HCT116 (cell line): Measurements from ENCODE around the gene KLHL35. TPM values are rescaled to one million over a fixed set of nuclear protein-coding genes. Genes with fewer than 3 reads are reported as not detected.

ENCODE experiments used
- ATAC-seq: fragments of 200-7000 bp; cut with Tn5 transposase; 2 replicates; pipeline ENCODE4 v1.9.1; 2020; ENCODE audit warnings: mild to moderate bottlenecking, moderate library complexity
- BruUV-seq: library from RNA; stranded (reverse); fragments of 400-500 nt; replicated peaks from 2 replicates; lab custom pipeline; 2021; lab: Mats Ljungman, UMichigan
- CTCF ChIA-PET: fragments of 300-600 bp; sonication (Branson Sonifier 250); formaldehyde crosslinking; loops from one replicate; lab custom pipeline; 2021; ENCODE audit warnings: antibody characterized with exemption; lab: Charles Lee
- POLR2A ChIA-PET: fragments of 300-600, 350-600 bp; sonication (Branson Sonifier 250); formaldehyde crosslinking; loops from one replicate; lab custom pipeline; 2021; ENCODE audit warnings: antibody characterized with exemption; lab: Charles Lee
- RAD21 ChIA-PET, 2 experiments: fragments of 300-600 bp; sonication (Branson Sonifier 250); formaldehyde crosslinking; loops; one replicate each; lab custom pipeline; 2023; ENCODE audit warnings: low total read pairs in 2 of 2; ENCODE audit not compliant: uncharacterized antibody in 2 of 2, unreplicated experiment in 2 of 2, low non-redundant PET in 1 of 2; lab: Charles Lee
- DNase-seq: peaks from one replicate; pipeline ENCODE4 v3.0.0-alpha.2; 2010; ENCODE audit warnings: low read depth, low spot score
- H2AFZ ChIP-seq: fragments of 200-600 bp; shearing (Covaris generic), sonication (generic); 2 replicates; pipeline ENCODE4 v1.6.1; 2017; ENCODE audit warnings: low read depth, mixed run types, mixed read lengths, antibody characterized with exemption, low read length; ENCODE audit not compliant: poor library complexity, severe bottlenecking
- H3K27ac ChIP-seq: 2 replicates; pipeline ENCODE4 v1.5.1; 2012; ENCODE audit warnings: low read depth, low read length
- H3K27me3 ChIP-seq: fragments of 200-600 bp; sonication (generic); 2 replicates; pipeline ENCODE4 v1.6.1; 2016; ENCODE audit warnings: mixed run types, low read length, mixed read lengths; ENCODE audit not compliant: insufficient read depth
- H3K36me3 ChIP-seq, 2 experiments: fragments of 200-500 bp in 1 of 2; fragments of 200-600 bp in 1 of 2; sonication (Bioruptor generic) in 1 of 2; sonication (generic) in 1 of 2; 2 replicates each; pipeline versions ENCODE4 v1.5.1 to v1.6.1; 2014 to 2016; ENCODE audit warnings: low read length in 2 of 2, inconsistent platforms in 1 of 2, mixed read lengths in 1 of 2, mixed run types in 1 of 2; ENCODE audit not compliant: insufficient read depth in 2 of 2, control insufficient read depth in 1 of 2
- H3K4me1 ChIP-seq, 2 experiments: fragments of 200-600 bp in 1 of 2; sonication (generic) in 1 of 2; 2 replicates each; pipeline versions ENCODE4 v1.5.1 to v1.6.1; 2012 to 2017; ENCODE audit warnings: low read length in 2 of 2, inconsistent platforms in 1 of 2, mild to moderate bottlenecking in 1 of 2, mixed read lengths in 1 of 2, mixed run types in 1 of 2, moderate library complexity in 1 of 2; ENCODE audit not compliant: insufficient read depth in 2 of 2, control insufficient read depth in 1 of 2
- H3K4me2 ChIP-seq: fragments of 200-600 bp; sonication (generic); 2 replicates; pipeline ENCODE4 v1.6.1; 2017; ENCODE audit warnings: mixed run types, low read length, mixed read lengths
- H3K4me3 ChIP-seq, 2 experiments: fragments of 200-600 bp in 1 of 2; sonication (generic) in 1 of 2; replicated peaks in 1 of 2; 2 replicates each; pipeline ENCODE4 v1.5.1; 2011 to 2016; ENCODE audit warnings: low read length in 2 of 2, control low read depth in 1 of 2, low read depth in 1 of 2, mild to moderate bottlenecking in 1 of 2, mixed read lengths in 1 of 2, mixed run types in 1 of 2
- H3K79me2 ChIP-seq: fragments of 200-600 bp; sonication (generic); 2 replicates; pipeline ENCODE4 v1.6.1; 2017; ENCODE audit warnings: mild to moderate bottlenecking, mixed run types, low read length, moderate library complexity, mixed read lengths; ENCODE audit not compliant: insufficient read depth
- H3K9ac ChIP-seq: fragments of 200-600 bp; sonication (generic); 2 replicates; pipeline ENCODE4 v1.6.1; 2016; ENCODE audit warnings: low read length, mixed read lengths
- H3K9me2 ChIP-seq: fragments of 200-600 bp; sonication (generic), shearing (Covaris generic); 2 replicates; pipeline ENCODE4 v1.6.1; 2017; ENCODE audit warnings: mixed run types, mild to moderate bottlenecking, moderate library complexity; ENCODE audit not compliant: insufficient read depth
- H3K9me3 ChIP-seq, 2 experiments: fragments of 200-500 bp in 1 of 2; fragments of 200-600 bp in 1 of 2; sonication (Bioruptor generic) in 1 of 2; sonication (generic) in 1 of 2; 2 replicates each; pipeline ENCODE4 v1.6.1; 2014 to 2017; ENCODE audit warnings: low read length in 2 of 2, mixed read lengths in 2 of 2, inconsistent platforms in 1 of 2, low read depth in 1 of 2, mild to moderate bottlenecking in 1 of 2, mixed run types in 1 of 2, moderate library complexity in 1 of 2; ENCODE audit not compliant: control insufficient read depth in 1 of 2, insufficient read depth in 1 of 2
- H4K20me1 ChIP-seq: fragments of 200-600 bp; sonication (generic), shearing (Covaris generic); 2 replicates; pipeline ENCODE4 v1.6.1; 2017; ENCODE audit warnings: mixed run types, mild to moderate bottlenecking, moderate library complexity; ENCODE audit not compliant: insufficient read depth
- CEBPB ChIP-seq: IDR thresholded peaks from 2 replicates; pipeline ENCODE4 v1.6.1; 2012; ENCODE audit warnings: low read depth
- ELF1 ChIP-seq: IDR thresholded peaks from 2 replicates; pipeline ENCODE4 v1.6.1; 2012; ENCODE audit warnings: low read depth, borderline replicate concordance
- EZH2 ChIP-seq: fragments of 200-600 bp; sonication (generic); IDR thresholded peaks from 2 replicates; pipeline ENCODE4 v1.6.1; 2017; ENCODE audit warnings: antibody characterized with exemption, mixed run types
- FOSL1 ChIP-seq: IDR thresholded peaks from 2 replicates; pipeline ENCODE4 v1.6.1; 2012; ENCODE audit warnings: low read depth
- POLR2A ChIP-seq: IDR thresholded peaks from 2 replicates; pipeline ENCODE4 v1.7.0; 2011; ENCODE audit warnings: borderline replicate concordance; ENCODE audit not compliant: insufficient read depth, insufficient read length; ENCODE audit errors: extremely low read depth
- RAD21 ChIP-seq: IDR thresholded peaks from 2 replicates; pipeline ENCODE4 v1.6.1; 2012; ENCODE audit warnings: low read depth, mild to moderate bottlenecking
- SIN3A ChIP-seq: IDR thresholded peaks from 2 replicates; pipeline ENCODE4 v1.6.1; 2012; ENCODE audit warnings: low read depth
- TCF7L2 ChIP-seq: IDR thresholded peaks from 2 replicates; pipeline ENCODE4 v1.7.0; 2011; ENCODE audit warnings: borderline replicate concordance, inconsistent platforms; ENCODE audit not compliant: insufficient read depth, insufficient read length; ENCODE audit errors: extremely low read depth
- YY1 ChIP-seq: IDR thresholded peaks from 2 replicates; pipeline ENCODE4 v1.6.1; 2011; ENCODE audit warnings: low read length, low read depth, moderate library complexity, mild to moderate bottlenecking; ENCODE audit not compliant: insufficient replicate concordance; ENCODE audit errors: extremely low read depth
- intact Hi-C: fragments of 100-400 bp; cut with micrococcal nuclease; formaldehyde crosslinking; loops from 2 replicates; pipeline ENCODE4 v1.10.0; 2022
- total RNA-seq: library from RNA; stranded (reverse); gene quantifications from one replicate; pipeline ENCODE4 v1.2.1, GENCODE V29; 2021; ENCODE audit not compliant: unreplicated experiment
- TF ChIP-seq, protein P1 (sequence below): IDR thresholded peaks from 2 replicates; pipeline ENCODE4 v1.6.1; 2011; ENCODE audit warnings: mild to moderate bottlenecking, low read length, moderate library complexity; ENCODE audit not compliant: insufficient replicate concordance; ENCODE audit errors: extremely low read depth
- TF ChIP-seq, protein P2 (sequence below), 3 experiments: fragments of 200-600 bp in 1 of 3; sonication (generic) in 1 of 3; IDR thresholded peaks in 2 of 3; conservative IDR thresholded peaks in 1 of 3; 2 replicates each; pipeline ENCODE4 v1.5.1; 2012 to 2017; ENCODE audit warnings: low read depth in 2 of 3, low read length in 2 of 3, antibody characterized with exemption in 1 of 3, borderline replicate concordance in 1 of 3, control low read depth in 1 of 3, mild to moderate bottlenecking in 1 of 3, mixed read lengths in 1 of 3, mixed run types in 1 of 3, moderate library complexity in 1 of 3; ENCODE audit not compliant: insufficient read depth in 1 of 3

KLHL35 gene
- total RNA-seq, 1 experiment from 2014 or later, result 1.7 TPM

DNA sequence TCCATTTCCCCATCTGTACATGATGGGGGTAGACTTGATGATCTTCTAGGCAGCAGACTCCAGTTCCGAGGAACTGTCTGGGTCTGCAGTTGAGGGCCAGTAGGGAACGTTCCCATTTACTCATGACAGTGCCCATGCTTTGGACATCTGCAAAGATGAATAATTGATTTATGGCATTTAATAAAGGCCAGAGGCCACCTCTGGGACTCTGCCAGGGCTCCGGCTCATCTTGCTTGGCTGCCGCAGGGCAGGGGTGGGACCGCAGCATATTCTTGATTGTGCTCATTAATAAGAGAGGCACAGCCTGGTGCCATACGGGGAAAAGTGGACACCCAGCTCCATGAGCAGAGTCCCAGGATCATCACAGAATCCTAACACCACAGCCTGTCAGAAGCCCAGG lies 28.1 kb upstream of the KLHL35 start:
- no peak overlapping the region for H3K9ac ChIP-seq
- H3K79me2 ChIP-seq, result no peaks in the 10 kb centered on the region
- ATAC-seq (no peak), DNase-seq (no peak)
- no peak overlapping the region for H3K4me3 ChIP-seq
- H3K27me3 ChIP-seq, result no peaks in the 10 kb centered on the region
- H3K36me3 ChIP-seq, result no peaks in the 10 kb centered on the region
- POLR2A ChIA-PET, result no interaction called here
- H2AFZ ChIP-seq, result no peak overlapping the region
- no peak overlapping the region for H3K27ac ChIP-seq
- no TSS peak for BruUV-seq
- H3K4me1 ChIP-seq, result no peaks in the 10 kb centered on the region; a peak in 1 of 4 replicates
- H3K9me2 ChIP-seq, result no peaks in the 10 kb centered on the region
- RAD21 ChIA-PET, result no interaction called here
- no peaks in the 10 kb centered on the region for H3K9me3 ChIP-seq
- H3K4me2 ChIP-seq, result no peak overlapping the region
- CTCF ChIA-PET, result no interaction called here
- intact Hi-C loops, result no loop called here
- TF ChIP-seq ELF1 (no peak), CEBPB (no peak), FOSL1 (no peak), POLR2A (no peak), SIN3A (no peak), YY1 (no peak), EZH2 (no peak)
- H4K20me1 ChIP-seq, result no peaks in the 10 kb centered on the region

DNA sequence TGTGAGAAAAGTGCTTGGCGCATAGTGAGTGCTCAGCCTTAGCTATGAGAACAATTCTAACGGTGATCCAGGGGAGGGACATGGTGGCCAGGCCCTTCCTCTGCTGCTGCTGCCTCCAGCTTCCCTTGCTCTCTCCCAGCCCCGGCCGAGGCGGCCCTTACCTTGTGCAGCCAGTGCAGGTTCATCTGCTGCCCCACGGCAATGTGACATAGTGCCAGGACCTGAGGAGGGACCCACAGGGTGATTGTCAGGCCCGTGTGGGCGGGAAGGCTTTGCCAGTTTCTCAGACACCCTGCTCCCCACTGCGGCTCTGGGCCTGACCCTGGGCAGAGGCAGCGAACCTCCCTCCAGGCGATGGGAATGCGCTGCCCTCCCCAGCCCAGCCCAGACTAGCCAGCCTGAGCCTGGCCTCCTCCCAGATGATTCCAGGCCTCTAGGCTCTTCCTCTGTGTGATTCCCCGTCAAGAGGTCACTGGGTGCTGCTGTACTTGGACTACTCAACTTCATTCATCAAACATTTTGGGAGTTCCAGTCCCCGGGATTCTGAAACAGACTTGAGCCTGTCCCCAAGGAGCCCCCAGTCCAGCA lies 23.7 kb upstream of the KLHL35 start:
- Histone ChIP-seq H3K36me3 (no peaks in the 10 kb centered on the region; a peak in 1 of 4 replicates), H3K79me2 (no peaks in the 10 kb centered on the region), H3K4me2 (no peak overlapping the region), H4K20me1 (no peaks in the 10 kb centered on the region)
- no TSS peak for BruUV-seq
- CTCF ChIA-PET, result no interaction called here
- no peak for TF ChIP-seq YY1
- no peak for TF ChIP-seq EZH2
- no peak for TF ChIP-seq RAD21
- no peak for TF ChIP-seq TCF7L2
- TF ChIP-seq, protein P1, sequence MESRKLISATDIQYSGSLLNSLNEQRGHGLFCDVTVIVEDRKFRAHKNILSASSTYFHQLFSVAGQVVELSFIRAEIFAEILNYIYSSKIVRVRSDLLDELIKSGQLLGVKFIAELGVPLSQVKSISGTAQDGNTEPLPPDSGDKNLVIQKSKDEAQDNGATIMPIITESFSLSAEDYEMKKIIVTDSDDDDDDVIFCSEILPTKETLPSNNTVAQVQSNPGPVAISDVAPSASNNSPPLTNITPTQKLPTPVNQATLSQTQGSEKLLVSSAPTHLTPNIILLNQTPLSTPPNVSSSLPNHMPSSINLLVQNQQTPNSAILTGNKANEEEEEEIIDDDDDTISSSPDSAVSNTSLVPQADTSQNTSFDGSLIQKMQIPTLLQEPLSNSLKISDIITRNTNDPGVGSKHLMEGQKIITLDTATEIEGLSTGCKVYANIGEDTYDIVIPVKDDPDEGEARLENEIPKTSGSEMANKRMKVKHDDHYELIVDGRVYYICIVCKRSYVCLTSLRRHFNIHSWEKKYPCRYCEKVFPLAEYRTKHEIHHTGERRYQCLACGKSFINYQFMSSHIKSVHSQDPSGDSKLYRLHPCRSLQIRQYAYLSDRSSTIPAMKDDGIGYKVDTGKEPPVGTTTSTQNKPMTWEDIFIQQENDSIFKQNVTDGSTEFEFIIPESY, result no peak
- TF ChIP-seq, protein P2, sequence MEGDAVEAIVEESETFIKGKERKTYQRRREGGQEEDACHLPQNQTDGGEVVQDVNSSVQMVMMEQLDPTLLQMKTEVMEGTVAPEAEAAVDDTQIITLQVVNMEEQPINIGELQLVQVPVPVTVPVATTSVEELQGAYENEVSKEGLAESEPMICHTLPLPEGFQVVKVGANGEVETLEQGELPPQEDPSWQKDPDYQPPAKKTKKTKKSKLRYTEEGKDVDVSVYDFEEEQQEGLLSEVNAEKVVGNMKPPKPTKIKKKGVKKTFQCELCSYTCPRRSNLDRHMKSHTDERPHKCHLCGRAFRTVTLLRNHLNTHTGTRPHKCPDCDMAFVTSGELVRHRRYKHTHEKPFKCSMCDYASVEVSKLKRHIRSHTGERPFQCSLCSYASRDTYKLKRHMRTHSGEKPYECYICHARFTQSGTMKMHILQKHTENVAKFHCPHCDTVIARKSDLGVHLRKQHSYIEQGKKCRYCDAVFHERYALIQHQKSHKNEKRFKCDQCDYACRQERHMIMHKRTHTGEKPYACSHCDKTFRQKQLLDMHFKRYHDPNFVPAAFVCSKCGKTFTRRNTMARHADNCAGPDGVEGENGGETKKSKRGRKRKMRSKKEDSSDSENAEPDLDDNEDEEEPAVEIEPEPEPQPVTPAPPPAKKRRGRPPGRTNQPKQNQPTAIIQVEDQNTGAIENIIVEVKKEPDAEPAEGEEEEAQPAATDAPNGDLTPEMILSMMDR (IDR thresholded peaks at IDR 0.05 in 2 of 3, conservative IDR thresholded peaks at IDR 0.05 in 1 of 3; ENCODE audit: borderline replicate concordance in 1 of 3, insufficient read depth in 1 of 3, low read depth in 2 of 3, low read length in 2 of 3), result no peak
- TF ChIP-seq, all 23 proteins: peak for 0
- H3K9me2 ChIP-seq, result no peaks in the 10 kb centered on the region
- POLR2A ChIA-PET, result no interaction called here
- H3K9ac ChIP-seq, result no peak overlapping the region
- DNase-seq (no peak), ATAC-seq (no peak)
- H3K4me3 ChIP-seq, result no peak overlapping the region
- no peak overlapping the region for H3K27ac ChIP-seq
- no peaks in the 10 kb centered on the region for H3K27me3 ChIP-seq
- no peaks in the 10 kb centered on the region for H3K4me1 ChIP-seq
- RAD21 ChIA-PET, result no interaction called here
- H2AFZ ChIP-seq, result no peak overlapping the region
- no peaks in the 10 kb centered on the region for H3K9me3 ChIP-seq
- intact Hi-C loops, result no loop called here
